PC-9 (cell line): ENCODE results near the gene TUBGCP2. TPM values are rescaled to one million over a fixed set of nuclear protein-coding genes. Genes with fewer than 3 reads are reported as not detected.

Experiments
- BruUV-seq: library from RNA; stranded (reverse); fragments of 400-500 nt; replicated peaks from 2 replicates; lab custom pipeline; 2021; lab: Mats Ljungman, UMichigan
- CTCF ChIA-PET: fragments of 300-600 bp; sonication (Branson Sonifier 250); formaldehyde crosslinking; loops from one replicate; lab custom pipeline; 2022; ENCODE audit warnings: antibody characterized with exemption; lab: Charles Lee
- POLR2A ChIA-PET: fragments of 300-600 bp; sonication (Branson Sonifier 250); formaldehyde crosslinking; loops from one replicate; lab custom pipeline; 2022; ENCODE audit warnings: antibody characterized with exemption; ENCODE audit not compliant: unreplicated experiment; lab: Charles Lee
- DNase-seq, 2 experiments: peaks; one replicate each; pipeline versions ENCODE4 v3.0.0 to v3.0.0-alpha.2; 2015 to 2022; ENCODE audit warnings: mixed read lengths in 1 of 2
- H2AFZ ChIP-seq: fragments of 200-600 bp; sonication (generic); 2 replicates; pipeline ENCODE4 v1.8.1; 2017; ENCODE audit warnings: antibody characterized with exemption
- H3F3A ChIP-seq: fragments of 200-600 bp; sonication (generic); 2 replicates; pipeline ENCODE4 v1.8.1; 2017; ENCODE audit warnings: antibody characterized with exemption, mild to moderate bottlenecking, low read depth; ENCODE audit not compliant: insufficient read depth
- H3K27ac ChIP-seq: fragments of 200-600 bp; sonication (generic); 2 replicates; pipeline ENCODE4 v1.6.1; 2016; ENCODE audit warnings: mixed run types
- H3K27me3 ChIP-seq: fragments of 200-600 bp; sonication (generic); 2 replicates; pipeline ENCODE4 v1.6.1; 2016; ENCODE audit warnings: low read depth, mixed run types; ENCODE audit not compliant: insufficient read depth
- H3K36me3 ChIP-seq: fragments of 200-600 bp; sonication (generic); 2 replicates; pipeline ENCODE4 v1.6.1; 2016; ENCODE audit warnings: low read depth, mixed run types
- H3K4me1 ChIP-seq: fragments of 200-600 bp; sonication (generic); replicated peaks from 2 replicates; pipeline ENCODE4 v1.6.1; 2016; ENCODE audit warnings: mixed run types; ENCODE audit not compliant: insufficient read depth
- H3K4me2 ChIP-seq: fragments of 200-600 bp; sonication (generic); 2 replicates; pipeline ENCODE4 v1.6.1; 2017; ENCODE audit warnings: mixed run types
- H3K4me3 ChIP-seq: fragments of 200-600 bp; sonication (generic); 2 replicates; pipeline ENCODE4 v1.6.1; 2016; ENCODE audit warnings: mixed run types
- H3K79me2 ChIP-seq: fragments of 200-600 bp; sonication (generic); 2 replicates; pipeline ENCODE4 v1.6.1; 2017; ENCODE audit warnings: low read depth, mixed run types
- H3K9me2 ChIP-seq: fragments of 200-600 bp; sonication (generic); 2 replicates; pipeline ENCODE4 v1.8.1; 2017; ENCODE audit warnings: mild to moderate bottlenecking; ENCODE audit not compliant: insufficient read depth
- H3K9me3 ChIP-seq: fragments of 200-600 bp; sonication (generic); 2 replicates; pipeline ENCODE4 v1.8.1; 2016; ENCODE audit warnings: low read depth; ENCODE audit not compliant: insufficient read depth
- H4K20me1 ChIP-seq: fragments of 200-600 bp; sonication (generic); 2 replicates; pipeline ENCODE4 v1.8.1; 2017; ENCODE audit not compliant: insufficient read depth
- CTCF ChIP-seq: fragments of 200-600 bp; sonication (generic); conservative IDR thresholded peaks from 2 replicates; pipeline ENCODE4 v1.6.1; 2017; ENCODE audit warnings: mixed run types, antibody characterized with exemption, mild to moderate bottlenecking, moderate library complexity
- EZH2 ChIP-seq: fragments of 200-600 bp; sonication (generic); IDR thresholded peaks from 2 replicates; pipeline ENCODE4 v1.8.0; 2017; ENCODE audit warnings: antibody characterized with exemption, low read depth
- intact Hi-C: fragments of 100-400 bp; cut with micrococcal nuclease; formaldehyde crosslinking; loops from one replicate; pipeline ENCODE4 v1.10.0; 2022; ENCODE audit not compliant: unreplicated experiment
- total RNA-seq: library from RNA; stranded (reverse); gene quantifications from 2 replicates; pipeline ENCODE4 v1.2.3, GENCODE V29; 2021

TUBGCP2 gene
- total RNA-seq, 1 experiment from 2014 or later = 52.8 TPM

- H2AFZ ChIP-seq = no peak overlapping the region
- no peaks in the 10 kb centered on the region for H4K20me1 ChIP-seq
- H3K36me3 ChIP-seq = no peaks in the 10 kb centered on the region
- CTCF ChIA-PET = no interaction called here
- H3K27ac ChIP-seq = no peak overlapping the region
- intact Hi-C loops = no loop called here
- no peak for DNase-seq
- no peak overlapping the region for H3K4me3 ChIP-seq
- peaks cover 11% of the 10 kb centered on the region for H3K27me3 ChIP-seq
- POLR2A ChIA-PET = no interaction called here
- no peaks in the 10 kb centered on the region for H3K9me2 ChIP-seq
- no peak for TF ChIP-seq EZH2
- no peak for TF ChIP-seq CTCF
- no peak overlapping the region for H3K4me2 ChIP-seq
- H3K79me2 ChIP-seq = no peaks in the 10 kb centered on the region
- no peaks in the 10 kb centered on the region for H3K9me3 ChIP-seq
- BruUV-seq = no TSS peak
- no peaks in the 10 kb centered on the region for H3K4me1 ChIP-seq
- H3F3A ChIP-seq = no peaks in the 10 kb centered on the region
Observed at GRCh38 chr10:133237241-133237587, 71.5 kb downstream of the TUBGCP2 start.

GRCh38 chr10:133236401-133237240 lies 72.1 kb downstream of the TUBGCP2 start:
- no TSS peak for BruUV-seq
- Histone ChIP-seq H3K4me3 (no peak overlapping the region), H3K79me2 (no peaks in the 10 kb centered on the region), H2AFZ (no peak overlapping the region), H4K20me1 (no peaks in the 10 kb centered on the region), H3K9me2 (no peaks in the 10 kb centered on the region), H3K27me3 (peaks cover 11% of the 10 kb centered on the region), H3F3A (no peaks in the 10 kb centered on the region), H3K27ac (no peak overlapping the region), H3K4me1 (no peaks in the 10 kb centered on the region), H3K9me3 (no peaks in the 10 kb centered on the region), H3K4me2 (no peak overlapping the region), H3K36me3 (no peaks in the 10 kb centered on the region)
- DNase-seq = no peak
- no peak for TF ChIP-seq CTCF
- TF ChIP-seq EZH2 = no peak
- intact Hi-C loops = no loop called here
- POLR2A ChIA-PET = no interaction called here
- CTCF ChIA-PET = no interaction called here

GRCh38 chr10:133235932-133236331 lies 72.7 kb downstream of the TUBGCP2 start:
- intact Hi-C loops = no loop called here
- H3K9me3 ChIP-seq = no peaks in the 10 kb centered on the region
- DNase-seq = no peak
- no peaks in the 10 kb centered on the region for H4K20me1 ChIP-seq
- no TSS peak for BruUV-seq
- no peak overlapping the region for H3K4me2 ChIP-seq
- no peak overlapping the region for H3K4me3 ChIP-seq
- H3K36me3 ChIP-seq = no peaks in the 10 kb centered on the region
- H2AFZ ChIP-seq = no peak overlapping the region
- CTCF ChIA-PET = no interaction called here
- H3K4me1 ChIP-seq = no peaks in the 10 kb centered on the region
- POLR2A ChIA-PET = no interaction called here
- no peaks in the 10 kb centered on the region for H3K79me2 ChIP-seq
- H3K27ac ChIP-seq = no peak overlapping the region
- H3F3A ChIP-seq = no peaks in the 10 kb centered on the region
- no peaks in the 10 kb centered on the region for H3K9me2 ChIP-seq
- TF ChIP-seq CTCF (no peak), EZH2 (no peak)
- peaks cover 11% of the 10 kb centered on the region for H3K27me3 ChIP-seq
